NCI-H2227 (cell line): ENCODE results near the gene EFHD2.
"Not testable (repeated sequence)": the region's sequence is repeated elsewhere in the genome, so short reads cannot be mapped to it uniquely, and the experiment has no call there.

Experiments
- DNase-seq: peaks from one replicate; lab custom pipeline; 2025; ENCODE audit not compliant: unreplicated experiment; lab: John Stamatoyannopoulos, UW

EFHD2 gene

DNA sequence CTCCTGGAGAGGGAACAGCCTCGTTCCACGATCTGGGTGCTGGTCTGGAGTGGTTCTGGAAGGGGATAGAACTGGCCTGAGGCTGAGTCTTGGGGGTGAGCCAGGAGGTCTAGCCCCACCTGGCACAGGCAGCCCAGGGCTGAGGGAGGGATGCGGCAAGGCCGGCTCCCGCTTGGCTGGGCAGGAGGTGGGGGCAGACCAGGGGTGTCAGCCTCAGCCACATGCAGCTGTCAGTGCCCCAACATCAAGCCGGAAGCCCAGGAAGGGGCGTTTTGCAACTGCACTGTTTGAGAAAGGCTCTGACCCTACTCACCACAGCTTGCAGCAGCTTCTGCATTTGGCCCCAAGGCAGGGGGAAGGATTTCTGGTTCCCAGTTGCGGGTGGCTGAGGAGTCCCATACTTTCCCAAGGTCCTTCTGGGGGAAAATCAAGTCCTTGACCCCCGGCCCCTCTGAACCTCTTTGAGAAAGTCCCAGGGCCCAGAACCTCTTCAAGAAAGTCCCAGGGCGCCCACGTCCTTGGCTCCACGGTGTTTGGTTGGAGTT is 2.0 kb downstream of the EFHD2 start:
- no peak for DNase-seq

GRCh38 chr1:15412175-15412800 is 2.6 kb downstream of the EFHD2 start:
- no peak for DNase-seq

GRCh38 chr1:15412843-15413242 is 3.2 kb downstream of the EFHD2 start:
- DNase-seq, result no peak

DNA sequence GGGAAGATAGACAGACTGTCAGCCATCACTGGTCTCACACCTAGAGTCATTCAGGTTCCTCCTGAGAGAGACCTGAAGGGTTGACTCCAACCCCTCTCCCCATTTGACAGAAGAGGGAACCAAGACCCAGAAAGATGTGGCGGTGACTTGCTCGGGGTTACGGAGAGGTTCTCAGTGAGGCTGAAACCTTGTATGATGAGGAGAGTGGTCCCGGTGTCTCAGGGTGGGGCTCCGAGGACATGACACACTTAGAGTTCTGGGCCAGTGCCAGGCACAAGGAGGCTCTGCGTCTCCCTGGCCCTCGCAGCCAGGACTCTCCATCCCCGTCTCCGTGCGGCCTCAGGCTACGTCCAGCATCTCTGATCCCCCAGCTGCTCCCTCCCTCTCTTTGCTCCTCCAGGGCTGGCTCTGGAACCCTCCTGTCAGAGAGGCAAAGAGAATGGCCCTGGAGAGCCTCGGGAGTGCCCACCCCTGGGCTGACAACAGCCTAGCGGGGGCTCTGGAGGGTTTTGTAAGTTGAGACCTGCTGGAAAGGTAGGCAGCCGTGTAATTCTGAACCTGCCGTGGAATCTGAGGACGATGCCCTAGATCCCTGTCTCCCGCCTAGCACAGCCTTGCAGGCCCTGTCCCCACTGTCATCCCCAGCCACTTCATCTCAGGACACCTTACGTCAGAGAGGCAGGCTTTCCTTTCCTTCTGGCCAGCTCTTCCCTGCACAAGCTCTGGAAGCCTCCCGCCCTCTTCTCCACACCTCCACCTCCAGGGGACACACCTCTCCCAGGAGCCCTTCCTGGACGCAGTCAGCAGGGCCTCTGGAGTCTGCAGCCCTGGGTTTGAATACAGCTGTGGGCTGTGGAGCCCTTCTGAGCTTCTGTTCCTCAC is 4.1 kb downstream of the EFHD2 start:
- no peak for DNase-seq

- DNase-seq, result no peak
Measured at GRCh38 chr1:15414445-15414983, 4.8 kb downstream of the EFHD2 start.

- no peak for DNase-seq
Measured at GRCh38 chr1:15417059-15417934, 7.6 kb downstream of the EFHD2 start.

DNA sequence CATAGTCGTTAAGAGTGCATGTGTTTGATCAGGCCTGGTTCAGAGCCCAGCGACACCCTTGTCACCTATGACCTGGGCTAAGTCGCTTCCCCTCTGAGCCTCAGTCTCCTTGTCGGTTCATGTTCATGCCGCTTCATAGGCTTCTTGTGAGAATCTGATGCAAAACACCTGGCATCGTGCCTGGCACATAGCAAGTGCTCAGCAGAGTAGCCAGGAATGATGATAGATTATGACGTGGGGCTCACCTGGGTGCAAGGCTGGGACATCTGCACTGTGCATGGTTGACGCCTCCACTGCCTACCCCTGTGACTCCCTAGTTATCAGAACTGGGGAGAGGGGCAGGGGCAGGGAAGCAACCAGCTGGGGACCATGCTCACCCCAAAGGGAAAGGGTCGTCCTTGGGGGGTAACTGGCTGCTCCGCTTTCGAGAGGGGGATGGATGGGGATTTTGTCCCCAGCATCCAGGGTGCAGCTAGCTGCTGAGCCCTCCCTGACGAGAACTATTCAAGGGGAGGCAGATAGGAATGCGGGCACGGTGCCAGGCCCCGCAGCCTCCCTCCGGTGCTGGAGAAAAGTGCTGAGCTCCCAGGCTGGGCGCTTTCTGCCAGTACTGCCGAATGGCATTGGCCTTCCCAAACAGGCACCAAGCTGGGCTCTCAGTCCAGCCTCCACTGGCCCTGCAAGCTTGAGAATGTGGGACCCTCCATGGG is 9.3 kb downstream of the EFHD2 start:
- no peak for DNase-seq

GRCh38 chr1:15420853-15421465 is 11.3 kb downstream of the EFHD2 start:
- DNase-seq, result no peak

DNA sequence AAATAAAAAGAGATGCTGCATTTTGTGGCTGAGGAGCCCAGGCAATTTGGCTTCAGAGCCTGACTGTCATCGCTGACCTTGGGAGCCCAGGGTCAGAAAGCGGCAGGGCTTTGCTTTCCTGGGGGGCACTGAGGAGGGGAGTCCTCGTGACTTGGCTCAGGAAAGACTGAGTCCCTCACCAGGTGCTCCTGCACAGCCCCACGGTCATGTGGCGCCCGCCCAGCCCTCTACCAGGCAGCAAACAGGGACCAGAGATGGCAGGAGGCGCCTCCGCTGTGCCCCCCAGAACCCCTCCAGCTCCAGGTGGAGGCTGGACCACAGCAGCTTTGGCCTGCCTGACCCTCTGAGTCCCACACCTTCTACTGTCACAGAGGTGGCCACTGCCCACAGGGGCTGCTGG is 13.2 kb downstream of the EFHD2 start:
- DNase-seq, result no peak

GRCh38 chr1:15423355-15424077 is 13.8 kb downstream of the EFHD2 start:
- no peak for DNase-seq

DNA sequence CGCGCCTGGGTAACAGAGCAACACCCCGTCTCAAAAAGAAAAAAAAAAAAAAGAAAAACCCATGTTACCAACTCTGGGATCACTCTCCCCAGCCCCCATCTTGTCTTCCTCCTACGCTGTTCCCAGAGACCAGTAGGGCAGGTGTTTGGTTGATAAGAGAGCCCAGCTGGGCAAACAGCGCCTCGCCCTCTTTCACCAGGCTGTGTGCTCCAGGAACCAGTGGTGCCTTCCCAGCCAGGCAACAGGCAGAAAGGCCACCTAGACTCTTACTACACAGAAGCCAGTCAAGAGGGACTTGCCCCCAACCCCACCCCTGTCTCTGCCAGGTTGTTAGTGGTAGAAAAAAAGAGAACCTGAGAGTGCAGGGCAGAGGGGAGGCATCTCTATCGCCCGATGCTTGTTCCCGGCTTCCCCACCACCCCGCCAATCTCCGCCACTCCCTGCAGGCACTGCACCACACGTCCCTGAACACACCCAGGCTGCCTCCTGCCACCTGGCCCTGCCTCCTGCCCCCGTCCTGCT is 14.5 kb downstream of the EFHD2 start:
- no peak for DNase-seq

DNA sequence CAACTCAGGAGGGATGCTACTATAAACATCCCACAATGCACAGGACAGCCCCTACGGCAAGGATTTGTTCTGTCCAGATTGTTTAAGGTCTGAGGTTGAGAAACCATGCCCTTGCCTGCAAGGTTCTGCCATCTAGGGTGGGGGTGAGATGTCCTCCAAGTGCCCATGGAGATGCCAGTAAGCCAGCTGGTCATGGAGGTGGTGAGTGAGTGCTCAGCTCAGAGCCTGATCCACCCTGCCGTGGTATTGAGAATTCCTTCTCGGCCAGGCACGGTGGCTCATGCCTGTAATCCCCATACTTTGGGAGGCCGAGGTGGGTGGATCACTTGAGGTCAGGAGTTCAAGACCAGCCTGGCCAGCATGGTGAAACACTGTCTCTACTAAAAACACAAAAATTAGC is 15.3 kb downstream of the EFHD2 start:
- DNase-seq, result no peak

DNA sequence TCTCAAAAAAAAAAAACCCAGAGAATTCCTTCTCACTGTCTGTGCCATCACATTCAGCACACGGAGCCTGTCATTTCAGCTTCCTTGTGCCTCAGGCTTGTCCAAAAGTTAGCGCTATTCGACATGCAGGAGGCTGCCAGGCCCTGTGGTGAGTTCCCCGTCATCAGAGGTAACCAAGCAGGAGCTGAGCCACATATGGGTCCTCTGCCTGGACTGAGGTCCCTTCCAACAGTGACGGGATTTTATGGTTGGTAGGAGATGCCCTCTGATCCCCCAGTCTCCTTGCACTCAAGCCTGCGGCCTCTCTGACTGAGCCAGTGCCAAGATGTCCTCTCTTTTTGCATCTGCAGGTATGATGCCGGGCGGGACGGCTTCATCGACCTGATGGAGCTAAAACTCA is 15.8 kb downstream of the EFHD2 start:
- no peak for DNase-seq

- DNase-seq, result no peak
Measured at GRCh38 chr1:15425958-15426357, 16.3 kb downstream of the EFHD2 start.

DNA sequence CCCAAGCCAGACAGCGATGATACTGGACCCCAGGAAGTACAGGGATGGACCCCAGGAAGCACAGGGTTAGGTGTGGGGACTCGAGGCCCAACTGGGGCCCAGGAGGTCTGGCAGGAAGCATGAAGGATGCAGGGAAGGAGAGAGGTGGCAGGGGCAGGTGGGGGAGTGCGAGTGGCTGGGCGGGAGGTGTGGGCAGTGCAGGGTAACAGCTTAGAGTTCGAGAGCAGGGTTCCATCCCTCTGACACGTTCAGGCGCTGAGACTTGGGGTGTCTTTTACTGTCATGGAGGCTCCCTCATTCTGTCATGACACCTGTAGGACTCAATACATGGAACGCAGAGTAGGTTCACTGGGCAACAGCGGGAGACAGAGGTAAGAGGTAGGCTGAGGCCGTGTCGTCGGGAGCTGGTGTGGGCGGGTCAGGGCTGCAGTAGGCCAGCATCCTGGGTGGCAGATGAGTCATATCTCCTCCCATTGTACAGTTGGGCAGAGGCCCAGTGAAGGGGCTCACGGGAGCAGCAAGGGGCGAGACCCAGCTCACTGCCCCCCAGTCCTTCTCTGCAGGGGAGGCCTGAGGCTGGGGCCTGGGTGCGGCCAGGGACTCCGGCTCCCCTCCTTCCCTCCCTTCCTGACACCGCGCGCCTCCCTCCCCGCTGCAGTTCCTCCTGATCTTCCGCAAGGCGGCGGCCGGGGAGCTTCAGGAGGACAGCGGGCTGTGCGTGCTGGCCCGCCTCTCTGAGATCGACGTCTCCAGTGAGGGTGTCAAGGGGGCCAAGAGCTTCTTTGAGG is 17.0 kb downstream of the EFHD2 start:
- no peak for DNase-seq

DNA sequence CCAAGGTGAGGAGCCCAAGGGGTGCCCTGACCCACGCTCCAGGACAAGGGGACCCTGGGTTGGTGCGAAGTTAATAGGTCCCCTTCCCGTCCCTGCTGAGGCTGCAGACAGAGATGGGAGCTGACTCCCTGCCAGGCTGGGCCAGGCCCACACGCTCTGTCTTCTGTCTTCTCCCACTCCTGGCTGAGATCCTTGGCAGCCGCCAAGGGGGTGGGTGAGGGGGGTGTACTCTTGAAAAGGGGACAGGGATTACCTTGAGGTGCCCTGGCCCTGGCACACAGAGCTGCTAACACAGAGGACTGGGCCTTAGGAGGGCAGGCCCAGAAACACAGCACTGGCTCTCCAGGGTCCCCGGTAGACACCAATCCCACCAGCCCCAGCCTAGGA is 17.6 kb downstream of the EFHD2 start:
- DNase-seq, result no peak

GRCh38 chr1:15428252-15428651 is 18.6 kb downstream of the EFHD2 start:
- not testable (repeated sequence) for DNase-seq

DNA sequence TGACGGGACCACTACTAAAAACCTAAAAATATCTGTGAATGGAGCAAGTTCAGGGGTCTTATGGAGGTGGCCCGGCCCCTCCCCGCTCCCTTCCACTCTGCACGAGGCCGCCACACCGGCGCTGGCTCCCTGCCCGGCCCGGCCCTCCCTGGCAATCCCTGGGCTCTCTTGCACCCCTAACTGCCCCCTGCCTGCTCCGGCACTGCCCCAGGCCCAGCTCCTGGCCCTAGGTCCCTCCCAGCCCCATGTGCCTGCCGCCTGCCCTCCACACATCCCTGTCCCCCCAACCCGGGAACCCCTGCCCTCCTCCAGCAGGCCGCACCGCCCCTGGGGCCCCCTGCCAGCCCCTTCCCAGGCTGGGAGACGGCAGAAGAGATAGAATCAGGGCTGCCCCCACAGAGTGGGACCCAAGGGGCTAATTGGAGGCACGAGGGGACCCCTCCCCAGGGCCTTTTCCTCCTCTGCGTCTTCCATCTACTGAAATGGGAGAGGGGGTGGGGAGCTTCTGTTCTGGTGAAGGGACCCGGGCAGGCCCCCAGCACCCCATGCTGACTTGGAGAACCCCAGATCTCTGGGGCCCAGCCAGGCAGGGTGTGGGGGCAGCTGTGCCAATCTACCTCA is 19.2 kb downstream of the EFHD2 start:
- DNase-seq, result no peak
